ENCODE results near the gene HMX1.

DNA sequence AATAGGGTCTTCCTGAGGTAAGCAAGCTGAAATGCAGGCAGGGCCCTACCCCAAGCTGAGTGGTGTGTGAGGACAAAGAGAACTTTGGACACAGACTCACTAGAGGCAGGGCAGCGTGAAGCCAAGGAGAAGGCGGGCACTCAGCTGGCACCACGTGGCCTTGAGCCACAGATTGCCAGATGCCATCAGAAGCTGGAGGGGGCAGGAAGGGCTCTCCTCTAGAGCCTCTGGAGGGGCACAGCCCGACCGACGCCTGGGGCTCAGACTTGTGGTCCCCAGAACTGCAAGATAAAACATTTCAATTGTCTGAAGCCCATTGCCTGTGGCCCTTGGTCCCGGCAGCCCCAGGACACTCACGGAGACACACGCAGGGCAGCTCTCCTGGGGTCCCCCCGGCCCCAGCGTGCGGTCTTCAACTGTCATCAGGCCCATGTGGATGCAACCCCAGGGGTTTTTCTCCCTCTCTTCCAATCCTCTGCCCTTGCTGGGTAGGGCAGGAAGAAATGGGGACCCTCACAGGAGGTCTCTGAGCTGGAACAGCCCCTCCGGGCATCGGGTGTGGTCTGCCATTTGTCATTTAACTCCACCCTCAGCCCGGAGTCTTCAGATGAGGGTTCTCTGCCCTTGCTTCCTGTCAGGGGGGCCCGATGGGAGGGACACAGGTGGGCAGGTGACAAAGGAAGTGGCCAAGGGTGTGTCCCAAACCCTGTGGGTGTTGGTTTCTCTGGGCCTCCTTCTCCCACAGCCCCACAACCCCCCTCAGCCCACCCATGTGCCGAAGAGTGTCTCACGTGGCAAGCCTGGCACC is 22.2 kb downstream of the HMX1 start:
- TF ChIP-seq, protein P1, sequence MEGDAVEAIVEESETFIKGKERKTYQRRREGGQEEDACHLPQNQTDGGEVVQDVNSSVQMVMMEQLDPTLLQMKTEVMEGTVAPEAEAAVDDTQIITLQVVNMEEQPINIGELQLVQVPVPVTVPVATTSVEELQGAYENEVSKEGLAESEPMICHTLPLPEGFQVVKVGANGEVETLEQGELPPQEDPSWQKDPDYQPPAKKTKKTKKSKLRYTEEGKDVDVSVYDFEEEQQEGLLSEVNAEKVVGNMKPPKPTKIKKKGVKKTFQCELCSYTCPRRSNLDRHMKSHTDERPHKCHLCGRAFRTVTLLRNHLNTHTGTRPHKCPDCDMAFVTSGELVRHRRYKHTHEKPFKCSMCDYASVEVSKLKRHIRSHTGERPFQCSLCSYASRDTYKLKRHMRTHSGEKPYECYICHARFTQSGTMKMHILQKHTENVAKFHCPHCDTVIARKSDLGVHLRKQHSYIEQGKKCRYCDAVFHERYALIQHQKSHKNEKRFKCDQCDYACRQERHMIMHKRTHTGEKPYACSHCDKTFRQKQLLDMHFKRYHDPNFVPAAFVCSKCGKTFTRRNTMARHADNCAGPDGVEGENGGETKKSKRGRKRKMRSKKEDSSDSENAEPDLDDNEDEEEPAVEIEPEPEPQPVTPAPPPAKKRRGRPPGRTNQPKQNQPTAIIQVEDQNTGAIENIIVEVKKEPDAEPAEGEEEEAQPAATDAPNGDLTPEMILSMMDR (IDR thresholded peaks at IDR 0.05), result no peak
- TF ChIP-seq POLR2A (IDR thresholded peaks at IDR 0.05) (no peak), EP300 (IDR thresholded peaks at IDR 0.05) (no peak)
